GM12878 (cell line): ENCODE results near the gene RPL19. TPM values are rescaled to one million over a fixed set of nuclear protein-coding genes. Genes with fewer than 3 reads are reported as not detected.

Experiments
- ATAC-seq: fragments of 200-7000 bp; cut with Tn5 transposase; 3 replicates; pipeline ENCODE4 v1.9.1; 2020; ENCODE audit warnings: mild to moderate bottlenecking, moderate library complexity
- BruUV-seq: library from RNA; stranded (reverse); fragments of 400-500 nt; replicated peaks from 2 replicates; lab custom pipeline; 2021; lab: Mats Ljungman, UMichigan
- CTCF ChIA-PET: fragments of 300-600 bp; sonication (Branson Sonifier 250); formaldehyde crosslinking; extraction: SDS; loops from one replicate; lab custom pipeline; 2021; ENCODE audit warnings: inconsistent platforms; lab: Yijun Ruan, JAX
- POLR2A ChIA-PET: fragments of 350-600 bp; formaldehyde crosslinking; extraction: SDS; loops from one replicate; lab custom pipeline; 2021; ENCODE audit warnings: inconsistent platforms; lab: Charles Lee
- RAD21 ChIA-PET: fragments of 300-600 bp; sonication (Branson Sonifier 250); formaldehyde crosslinking; loops from one replicate; lab custom pipeline; 2023; ENCODE audit warnings: antibody characterized with exemption; ENCODE audit not compliant: unreplicated experiment; lab: Charles Lee
- SMC1A ChIA-PET: fragments of 300-600 bp; sonication (Branson Sonifier 250); formaldehyde crosslinking; loops from one replicate; lab custom pipeline; 2023; ENCODE audit not compliant: unreplicated experiment, uncharacterized antibody; lab: Charles Lee
- DNase-seq: peaks from one replicate; pipeline ENCODE4 v3.0.0-alpha.2; 2011; ENCODE audit warnings: low read depth, low spot score
- FAIRE-seq: peaks from 3 replicates; lab custom pipeline; 2011; peaks lifted over from hg19 to GRCh38; lab: Jason Lieb, UNC
- H2AFZ ChIP-seq: 2 replicates; pipeline ENCODE4 v1.6.0; 2011; ENCODE audit warnings: low read depth, low read length, control low read depth; ENCODE audit not compliant: control insufficient read depth
- H3K27ac ChIP-seq: 2 replicates; pipeline ENCODE4 v1.5.1; 2011; ENCODE audit warnings: control low read depth; ENCODE audit not compliant: control insufficient read depth, insufficient read depth
- H3K27me3 ChIP-seq, 2 experiments: replicated peaks in 1 of 2; 2 replicates each; pipeline versions ENCODE4 v1.6.0 to v1.6.1; 2011; ENCODE audit warnings: low read length in 1 of 2; ENCODE audit not compliant: control insufficient read depth in 2 of 2, insufficient read depth in 2 of 2
- H3K36me3 ChIP-seq, 2 experiments: 2 replicates each; pipeline ENCODE4 v1.5.1; 2011; ENCODE audit warnings: low read length in 1 of 2; ENCODE audit not compliant: control insufficient read depth in 2 of 2, insufficient read depth in 2 of 2
- H3K4me1 ChIP-seq: 2 replicates; pipeline ENCODE4 v1.6.1; 2011; ENCODE audit warnings: mild to moderate bottlenecking, low read length, moderate library complexity, mixed read lengths; ENCODE audit not compliant: control insufficient read depth, insufficient read depth
- H3K4me2 ChIP-seq: 2 replicates; pipeline ENCODE4 v1.6.0; 2011; ENCODE audit warnings: control low read depth; ENCODE audit not compliant: control insufficient read depth, insufficient read depth
- H3K4me3 ChIP-seq: fragments of 200-600 bp; sonication (generic); 2 replicates; pipeline ENCODE4 v1.5.1; 2016
- H3K79me2 ChIP-seq: 2 replicates; pipeline ENCODE4 v1.6.0; 2011; ENCODE audit warnings: low read length; ENCODE audit not compliant: control insufficient read depth, insufficient read depth
- H3K9ac ChIP-seq: 2 replicates; pipeline ENCODE4 v1.8.0; 2011; ENCODE audit warnings: low read length, control low read depth, mixed read lengths; ENCODE audit not compliant: control insufficient read depth, insufficient read depth
- H3K9me3 ChIP-seq: replicated peaks from 3 replicates; pipeline ENCODE4 v1.5.1; 2011; ENCODE audit warnings: mild to moderate bottlenecking, low read length; ENCODE audit not compliant: control insufficient read depth, insufficient read depth
- H4K20me1 ChIP-seq: 2 replicates; pipeline ENCODE4 v1.6.0; 2011; ENCODE audit not compliant: control insufficient read depth, insufficient read depth
- ATF7 ChIP-seq: fragments of 450-650 bp; IDR thresholded peaks from 2 replicates; pipeline ENCODE4 v1.6.1; 2016; ENCODE audit warnings: low read depth, mild to moderate bottlenecking
- CREM ChIP-seq: IDR thresholded peaks from 2 replicates; pipeline ENCODE4 v1.6.1; 2014; ENCODE audit warnings: antibody characterized with exemption, low read depth
- FOS ChIP-seq: IDR thresholded peaks from 3 replicates; pipeline ENCODE4 v1.6.1; 2011; ENCODE audit warnings: borderline replicate concordance; ENCODE audit not compliant: insufficient read length; ENCODE audit errors: extremely low read depth
- HDAC6 ChIP-seq: fragments of 200-600 bp; sonication (generic); IDR thresholded peaks from one replicate; pipeline ENCODE4 v1.8.0; 2017; ENCODE audit warnings: antibody characterized with exemption; ENCODE audit not compliant: unreplicated experiment
- PAX8 ChIP-seq: fragments of 450-650 bp; IDR thresholded peaks from 2 replicates; pipeline ENCODE4 v1.6.1; 2017; ENCODE audit warnings: mild to moderate bottlenecking, moderate library complexity
- RFX5 ChIP-seq: IDR thresholded peaks from 2 replicates; pipeline ENCODE4 v1.6.1; 2011; ENCODE audit warnings: low read depth, low read length, improper control_type of control experiment
- TCF12 ChIP-seq: IDR thresholded peaks from 2 replicates; pipeline ENCODE4 v1.6.1; 2011; ENCODE audit warnings: low read depth, mild to moderate bottlenecking, low read length
- ZBED1 ChIP-seq: IDR thresholded peaks from 2 replicates; pipeline ENCODE4 v1.6.1; 2016; ENCODE audit warnings: borderline replicate concordance
- ZNF274 ChIP-seq: IDR thresholded peaks from one replicate; pipeline ENCODE4 v1.8.0; 2011; ENCODE audit not compliant: insufficient read length, insufficient read depth
- ZNF622 ChIP-seq: fragments of 450-650 bp; IDR thresholded peaks from 2 replicates; pipeline ENCODE4 v1.6.1; 2017; ENCODE audit warnings: mild to moderate bottlenecking, inconsistent platforms
- WGBS: methylation state at CpG from one replicate; pipeline ENCODE4 v1.1.6; 2016; ENCODE audit warnings: low lambda C conversion rate; ENCODE audit not compliant: insufficient replicate concordance, insufficient coverage; ENCODE audit errors: missing lambda C conversion rate; 5-methylcytosine and 5-hydroxymethylcytosine counted together
- in situ Hi-C: fragments of 300-500 bp; cut with MboI; formaldehyde crosslinking; loops from 9 replicates; pipeline ENCODE4 v1.14.3; 2018; ENCODE audit warnings: mixed read lengths
- intact Hi-C: fragments of 100-400 bp; cut with micrococcal nuclease; formaldehyde crosslinking; loops from one replicate; pipeline ENCODE4 v1.14.2; 2022; ENCODE audit not compliant: unreplicated experiment
- polyA plus RNA-seq, 11 experiments: library from polyadenylated mRNA; depleted of rRNA in 4 of 11; unstranded in 6 of 11; stranded (reverse) in 5 of 11; fragments of >200 nt; fragmentation: Nextera tagmentation in 4 of 11; fragmentation: Illumina TruSeq in 1 of 11; extraction: Ambion mirVana in 4 of 11; extraction: Trizol in 1 of 11; gene quantifications; 1 replicate in 1 of 11; 2 replicates in 10 of 11; pipeline versions ENCODE4 v1.2.1 to v1.2.3, GENCODE V29; 2011 to 2016; ENCODE audit warnings: inconsistent platforms in 2 of 11, missing spikeins in 2 of 11, low read depth in 1 of 11
- total RNA-seq, 4 experiments: library from RNA; depleted of rRNA in 3 of 4; stranded (reverse); fragments of >200 nt in 3 of 4; fragmentation: Illumina TruSeq in 1 of 4; extraction: Trizol in 1 of 4; gene quantifications; 2 replicates each; pipeline versions ENCODE4 v1.2.1 to v1.2.3, GENCODE V29; 2013 to 2021
- TF ChIP-seq, protein P1 (sequence below): fragments of 450-650 bp; formaldehyde crosslinking; IDR thresholded peaks from 2 replicates; pipeline ENCODE4 v1.4.0; 2022; ENCODE audit warnings: mild to moderate bottlenecking, moderate library complexity
- TF ChIP-seq, protein P2 (sequence below): IDR thresholded peaks from 2 replicates; pipeline ENCODE4 v1.6.1; 2011; ENCODE audit warnings: borderline replicate concordance, low read depth, mild to moderate bottlenecking, moderate library complexity, low read length; ENCODE audit not compliant: insufficient read depth, poor library complexity, severe bottlenecking
- TF ChIP-seq, protein P3 (sequence below): IDR thresholded peaks from 2 replicates; pipeline ENCODE4 v1.6.1; 2012; ENCODE audit warnings: low read length, inconsistent platforms
- TF ChIP-seq, protein P4 (sequence below): IDR thresholded peaks from 2 replicates; pipeline ENCODE4 v1.6.1; 2011; ENCODE audit warnings: low read depth, mild to moderate bottlenecking, low read length, moderate library complexity, borderline replicate concordance; ENCODE audit errors: extremely low read depth
- TF ChIP-seq, protein P5 (sequence below): fragments of 150-350 bp; IDR thresholded peaks from 2 replicates; pipeline ENCODE4 v1.6.1; 2016; ENCODE audit warnings: low read depth, low read length

RPL19 gene
- total and polyA plus RNA-seq, 10 of the 15 experiments (the other 5 are each of a cell fraction or from before 2014, with no cell fraction given), result 1,862 to 5,536 (median 3,836) TPM

DNA sequence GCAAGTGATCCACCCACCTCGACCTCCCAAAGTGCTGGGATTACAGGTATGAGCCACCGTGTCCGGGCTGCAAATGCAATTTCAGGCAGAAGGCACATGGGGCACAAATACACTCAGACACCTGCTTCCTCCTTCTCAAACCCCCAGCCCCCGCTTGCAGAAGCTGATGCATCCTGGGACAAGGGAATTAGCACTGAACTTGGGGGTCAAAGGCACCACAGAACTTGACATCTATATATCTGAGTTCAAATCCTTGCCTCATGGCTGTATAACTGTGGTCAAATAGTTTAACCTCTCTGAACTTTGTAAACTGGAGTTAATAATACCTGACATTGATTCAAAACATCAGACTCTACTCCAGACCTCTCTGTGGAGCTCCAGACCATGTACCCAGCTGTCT is 30.0 kb upstream of the RPL19 start:
- Histone ChIP-seq H3K4me2 (no peak overlapping the region), H3K79me2 (no peaks in the 10 kb centered on the region), H3K27me3 (peaks cover 0 to 2% of the 10 kb centered on the region in 2 experiments; a peak in 1 of 4 replicates), H3K9me3 (no peaks in the 10 kb centered on the region), H2AFZ (no peak overlapping the region), H3K4me3 (no peak overlapping the region), H3K4me1 (peaks cover 9% of the 10 kb centered on the region), H4K20me1 (no peaks in the 10 kb centered on the region), H3K27ac (no peak overlapping the region), H3K9ac (no peak overlapping the region), H3K36me3 (no peaks in the 10 kb centered on the region)
- ChIA-PET RAD21 (interaction anchor here (0.7 to 1.9 kb wide), 3 partner anchors 17 to 187 kb away, joined by 3 to 7 read pairs (median 3); no protein-coding TSS in a partner anchor), POLR2A (no interaction called here), CTCF (interaction anchor here (0.6 to 1.9 kb wide), 3 partner anchors 61 to 754 kb away, joined by 3 to 10 read pairs (median 4); no protein-coding TSS in a partner anchor), SMC1A (interaction anchor here (0.7 kb wide), 1 partner anchor 12 kb away, joined by 3 read pairs; no protein-coding TSS in a partner anchor)
- 0% methylated on average over 4 of the region's 4 CpGs for WGBS
- in situ Hi-C loops, result no loop called here
- no peak for DNase-seq
- BruUV-seq, result no TSS peak
- FAIRE-seq, result no peak
- no peak for ATAC-seq
- intact Hi-C loops, result no loop called here
- TF ChIP-seq RFX5 (no peak), PAX8 (no peak), ATF7 (no peak), ZNF622 (no peak), ZNF274 (no peak), TCF12 (no peak), ZBED1 (no peak), FOS (no peak), CREM (no peak), HDAC6 (no peak)
- TF ChIP-seq, protein P1, sequence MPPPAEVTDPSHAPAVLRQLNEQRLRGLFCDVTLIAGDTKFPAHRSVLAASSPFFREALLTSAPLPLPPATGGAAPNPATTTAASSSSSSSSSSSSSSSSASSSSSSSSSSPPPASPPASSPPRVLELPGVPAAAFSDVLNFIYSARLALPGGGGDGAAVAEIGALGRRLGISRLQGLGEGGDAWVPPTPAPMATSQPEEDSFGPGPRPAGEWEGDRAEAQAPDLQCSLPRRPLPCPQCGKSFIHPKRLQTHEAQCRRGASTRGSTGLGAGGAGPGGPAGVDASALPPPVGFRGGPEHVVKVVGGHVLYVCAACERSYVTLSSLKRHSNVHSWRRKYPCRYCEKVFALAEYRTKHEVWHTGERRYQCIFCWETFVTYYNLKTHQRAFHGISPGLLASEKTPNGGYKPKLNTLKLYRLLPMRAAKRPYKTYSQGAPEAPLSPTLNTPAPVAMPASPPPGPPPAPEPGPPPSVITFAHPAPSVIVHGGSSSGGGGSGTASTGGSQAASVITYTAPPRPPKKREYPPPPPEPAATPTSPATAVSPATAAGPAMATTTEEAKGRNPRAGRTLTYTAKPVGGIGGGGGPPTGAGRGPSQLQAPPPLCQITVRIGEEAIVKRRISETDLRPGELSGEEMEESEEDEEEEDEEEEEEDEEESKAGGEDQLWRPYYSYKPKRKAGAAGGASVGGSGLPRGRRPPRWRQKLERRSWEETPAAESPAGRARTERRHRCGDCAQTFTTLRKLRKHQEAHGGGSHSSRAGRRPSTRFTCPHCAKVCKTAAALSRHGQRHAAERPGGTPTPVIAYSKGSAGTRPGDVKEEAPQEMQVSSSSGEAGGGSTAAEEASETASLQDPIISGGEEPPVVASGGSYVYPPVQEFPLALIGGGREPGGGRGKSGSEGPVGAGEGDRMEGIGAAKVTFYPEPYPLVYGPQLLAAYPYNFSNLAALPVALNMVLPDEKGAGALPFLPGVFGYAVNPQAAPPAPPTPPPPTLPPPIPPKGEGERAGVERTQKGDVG (CRISPR knock-in tag), result no peak
- TF ChIP-seq, protein P2, sequence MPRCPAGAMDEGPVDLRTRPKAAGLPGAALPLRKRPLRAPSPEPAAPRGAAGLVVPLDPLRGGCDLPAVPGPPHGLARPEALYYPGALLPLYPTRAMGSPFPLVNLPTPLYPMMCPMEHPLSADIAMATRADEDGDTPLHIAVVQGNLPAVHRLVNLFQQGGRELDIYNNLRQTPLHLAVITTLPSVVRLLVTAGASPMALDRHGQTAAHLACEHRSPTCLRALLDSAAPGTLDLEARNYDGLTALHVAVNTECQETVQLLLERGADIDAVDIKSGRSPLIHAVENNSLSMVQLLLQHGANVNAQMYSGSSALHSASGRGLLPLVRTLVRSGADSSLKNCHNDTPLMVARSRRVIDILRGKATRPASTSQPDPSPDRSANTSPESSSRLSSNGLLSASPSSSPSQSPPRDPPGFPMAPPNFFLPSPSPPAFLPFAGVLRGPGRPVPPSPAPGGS, result no peak
- TF ChIP-seq, protein P3, sequence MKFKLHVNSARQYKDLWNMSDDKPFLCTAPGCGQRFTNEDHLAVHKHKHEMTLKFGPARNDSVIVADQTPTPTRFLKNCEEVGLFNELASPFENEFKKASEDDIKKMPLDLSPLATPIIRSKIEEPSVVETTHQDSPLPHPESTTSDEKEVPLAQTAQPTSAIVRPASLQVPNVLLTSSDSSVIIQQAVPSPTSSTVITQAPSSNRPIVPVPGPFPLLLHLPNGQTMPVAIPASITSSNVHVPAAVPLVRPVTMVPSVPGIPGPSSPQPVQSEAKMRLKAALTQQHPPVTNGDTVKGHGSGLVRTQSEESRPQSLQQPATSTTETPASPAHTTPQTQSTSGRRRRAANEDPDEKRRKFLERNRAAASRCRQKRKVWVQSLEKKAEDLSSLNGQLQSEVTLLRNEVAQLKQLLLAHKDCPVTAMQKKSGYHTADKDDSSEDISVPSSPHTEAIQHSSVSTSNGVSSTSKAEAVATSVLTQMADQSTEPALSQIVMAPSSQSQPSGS, result no peak
- TF ChIP-seq, protein P4, sequence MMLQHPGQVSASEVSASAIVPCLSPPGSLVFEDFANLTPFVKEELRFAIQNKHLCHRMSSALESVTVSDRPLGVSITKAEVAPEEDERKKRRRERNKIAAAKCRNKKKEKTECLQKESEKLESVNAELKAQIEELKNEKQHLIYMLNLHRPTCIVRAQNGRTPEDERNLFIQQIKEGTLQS, result no peak
- TF ChIP-seq, protein P5, sequence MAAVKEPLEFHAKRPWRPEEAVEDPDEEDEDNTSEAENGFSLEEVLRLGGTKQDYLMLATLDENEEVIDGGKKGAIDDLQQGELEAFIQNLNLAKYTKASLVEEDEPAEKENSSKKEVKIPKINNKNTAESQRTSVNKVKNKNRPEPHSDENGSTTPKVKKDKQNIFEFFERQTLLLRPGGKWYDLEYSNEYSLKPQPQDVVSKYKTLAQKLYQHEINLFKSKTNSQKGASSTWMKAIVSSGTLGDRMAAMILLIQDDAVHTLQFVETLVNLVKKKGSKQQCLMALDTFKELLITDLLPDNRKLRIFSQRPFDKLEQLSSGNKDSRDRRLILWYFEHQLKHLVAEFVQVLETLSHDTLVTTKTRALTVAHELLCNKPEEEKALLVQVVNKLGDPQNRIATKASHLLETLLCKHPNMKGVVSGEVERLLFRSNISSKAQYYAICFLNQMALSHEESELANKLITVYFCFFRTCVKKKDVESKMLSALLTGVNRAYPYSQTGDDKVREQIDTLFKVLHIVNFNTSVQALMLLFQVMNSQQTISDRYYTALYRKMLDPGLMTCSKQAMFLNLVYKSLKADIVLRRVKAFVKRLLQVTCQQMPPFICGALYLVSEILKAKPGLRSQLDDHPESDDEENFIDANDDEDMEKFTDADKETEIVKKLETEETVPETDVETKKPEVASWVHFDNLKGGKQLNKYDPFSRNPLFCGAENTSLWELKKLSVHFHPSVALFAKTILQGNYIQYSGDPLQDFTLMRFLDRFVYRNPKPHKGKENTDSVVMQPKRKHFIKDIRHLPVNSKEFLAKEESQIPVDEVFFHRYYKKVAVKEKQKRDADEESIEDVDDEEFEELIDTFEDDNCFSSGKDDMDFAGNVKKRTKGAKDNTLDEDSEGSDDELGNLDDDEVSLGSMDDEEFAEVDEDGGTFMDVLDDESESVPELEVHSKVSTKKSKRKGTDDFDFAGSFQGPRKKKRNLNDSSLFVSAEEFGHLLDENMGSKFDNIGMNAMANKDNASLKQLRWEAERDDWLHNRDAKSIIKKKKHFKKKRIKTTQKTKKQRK, result no peak
